ENCODE measurements around the gene DUT. TPM values are rescaled to one million over a fixed set of nuclear protein-coding genes. Genes with fewer than 3 reads are reported as not detected.

The DUT gene
- total RNA-seq, 3 donors from 2014 or later = 101 to 105 (median 105) TPM

GRCh38 chr15:48313216-48313615 lies 18.0 kb upstream of the DUT start:
- Histone ChIP-seq H3K36me3 (no peaks in the 10 kb centered on the region), H3K4me1 (no peaks in the 10 kb centered on the region), H3K4me3 (no peak overlapping the region), H3K9me3 (no peaks in the 10 kb centered on the region), H3K27me3 (no peaks in the 10 kb centered on the region), H3K27ac (no peak overlapping the region)
- no peak for DNase-seq (ENCODE audit: low spot score in 2 of 2)
- TF ChIP-seq POLR2AphosphoS5 (IDR thresholded peaks at IDR 0.05) (no peak), CTCF (IDR thresholded peaks at IDR 0.05) (no peak), POLR2A (IDR thresholded peaks at IDR 0.05) (no peak)
- intact Hi-C loops (cut with DNase I; ENCODE audit: low total_unique reads) = no loop called here

GRCh38 chr15:48315041-48315440 lies 16.2 kb upstream of the DUT start:
- TF ChIP-seq POLR2AphosphoS5 (IDR thresholded peaks at IDR 0.05) = no peak
- no peak for TF ChIP-seq POLR2A (IDR thresholded peaks at IDR 0.05)
- TF ChIP-seq CTCF (IDR thresholded peaks at IDR 0.05) = no peak

GRCh38 chr15:48317221-48317620 lies 14.0 kb upstream of the DUT start:
- Histone ChIP-seq H3K4me1 (no peaks in the 10 kb centered on the region), H3K27me3 (no peaks in the 10 kb centered on the region), H3K4me3 (no peak overlapping the region), H3K27ac (no peak overlapping the region), H3K36me3 (no peaks in the 10 kb centered on the region), H3K9me3 (no peaks in the 10 kb centered on the region)
- no peak for TF ChIP-seq CTCF (IDR thresholded peaks at IDR 0.05)
- TF ChIP-seq POLR2A (IDR thresholded peaks at IDR 0.05) = no peak
- TF ChIP-seq POLR2AphosphoS5 (IDR thresholded peaks at IDR 0.05) = no peak
- DNase-seq (ENCODE audit: low spot score in 2 of 2) = no peak
- intact Hi-C loops (cut with DNase I; ENCODE audit: low total_unique reads) = no loop called here

More at GRCh38 chr15:48315041-48315440, 16.2 kb upstream of the DUT start:
- intact Hi-C loops (cut with DNase I; ENCODE audit: low total_unique reads) = no loop called here
- no peaks in the 10 kb centered on the region for H3K4me1 ChIP-seq
- no peak overlapping the region for H3K4me3 ChIP-seq
- H3K27ac ChIP-seq = no peak overlapping the region
- no peaks in the 10 kb centered on the region for H3K27me3 ChIP-seq
- no peaks in the 10 kb centered on the region for H3K36me3 ChIP-seq
- no peak for DNase-seq (ENCODE audit: low spot score in 2 of 2)
- H3K9me3 ChIP-seq = no peaks in the 10 kb centered on the region

- Histone ChIP-seq H3K36me3 (no peaks in the 10 kb centered on the region), H3K9me3 (no peaks in the 10 kb centered on the region), H3K4me3 (no peak overlapping the region), H3K4me1 (no peaks in the 10 kb centered on the region), H3K27me3 (no peaks in the 10 kb centered on the region), H3K27ac (no peak overlapping the region)
- TF ChIP-seq CTCF (IDR thresholded peaks at IDR 0.05) = no peak
- no peak for TF ChIP-seq POLR2A (IDR thresholded peaks at IDR 0.05)
- no peak for DNase-seq (ENCODE audit: low spot score in 2 of 2)
- intact Hi-C loops (cut with DNase I; ENCODE audit: low total_unique reads) = no loop called here
Measured at GRCh38 chr15:48318131-48318530, 13.1 kb upstream of the DUT start.

GRCh38 chr15:48323294-48323693 lies 7.9 kb upstream of the DUT start:
- intact Hi-C loops (cut with DNase I; ENCODE audit: low total_unique reads) = no loop called here
- TF ChIP-seq POLR2AphosphoS5 (IDR thresholded peaks at IDR 0.05) = no peak
- TF ChIP-seq CTCF (IDR thresholded peaks at IDR 0.05) = no peak
- no peak for TF ChIP-seq POLR2A (IDR thresholded peaks at IDR 0.05)
- no peak for DNase-seq (ENCODE audit: low spot score in 2 of 2)
- no peaks in the 10 kb centered on the region for H3K9me3 ChIP-seq
- H3K27ac ChIP-seq = no peak overlapping the region
- no peaks in the 10 kb centered on the region for H3K36me3 ChIP-seq
- no peaks in the 10 kb centered on the region for H3K27me3 ChIP-seq
- H3K4me1 ChIP-seq = no peaks in the 10 kb centered on the region
- H3K4me3 ChIP-seq = no peak overlapping the region

Measured in breast epithelium (tissue), 4 donors.